Measurements from ENCODE around the gene SLCO1B3. TPM values are rescaled to one million over a fixed set of nuclear protein-coding genes. Genes with fewer than 3 reads are reported as not detected.

Gene SLCO1B3
- total and polyA plus RNA-seq, 2 donors from 2014 or later = not detected

DNA sequence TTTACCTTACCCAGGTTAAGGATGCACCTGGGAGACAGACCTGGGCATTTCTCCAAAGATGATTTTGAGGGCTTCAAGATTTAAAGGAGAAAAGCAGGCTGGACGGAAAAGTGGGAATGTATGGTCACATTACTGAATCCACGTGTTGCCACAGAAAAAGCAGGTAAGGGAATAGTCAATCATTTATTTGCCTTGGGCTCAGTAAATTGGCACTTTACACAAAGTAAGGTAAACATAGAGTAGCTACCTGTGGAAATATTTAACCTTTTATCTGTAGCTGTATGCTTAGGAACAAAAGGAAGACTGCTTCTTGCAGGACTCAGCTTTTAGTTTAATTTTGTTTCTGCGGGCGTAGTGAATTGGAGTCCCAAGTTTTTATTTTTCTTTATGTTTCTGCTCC, 153.3 kb downstream of the SLCO1B3 start:
- H3K4me1 ChIP-seq (ENCODE audit: control insufficient read depth in 2 of 3, insufficient read depth in 2 of 3, low read depth in 1 of 3, low read length in 3 of 3) = no peaks in the 10 kb centered on the region
- TF ChIP-seq, protein P1, sequence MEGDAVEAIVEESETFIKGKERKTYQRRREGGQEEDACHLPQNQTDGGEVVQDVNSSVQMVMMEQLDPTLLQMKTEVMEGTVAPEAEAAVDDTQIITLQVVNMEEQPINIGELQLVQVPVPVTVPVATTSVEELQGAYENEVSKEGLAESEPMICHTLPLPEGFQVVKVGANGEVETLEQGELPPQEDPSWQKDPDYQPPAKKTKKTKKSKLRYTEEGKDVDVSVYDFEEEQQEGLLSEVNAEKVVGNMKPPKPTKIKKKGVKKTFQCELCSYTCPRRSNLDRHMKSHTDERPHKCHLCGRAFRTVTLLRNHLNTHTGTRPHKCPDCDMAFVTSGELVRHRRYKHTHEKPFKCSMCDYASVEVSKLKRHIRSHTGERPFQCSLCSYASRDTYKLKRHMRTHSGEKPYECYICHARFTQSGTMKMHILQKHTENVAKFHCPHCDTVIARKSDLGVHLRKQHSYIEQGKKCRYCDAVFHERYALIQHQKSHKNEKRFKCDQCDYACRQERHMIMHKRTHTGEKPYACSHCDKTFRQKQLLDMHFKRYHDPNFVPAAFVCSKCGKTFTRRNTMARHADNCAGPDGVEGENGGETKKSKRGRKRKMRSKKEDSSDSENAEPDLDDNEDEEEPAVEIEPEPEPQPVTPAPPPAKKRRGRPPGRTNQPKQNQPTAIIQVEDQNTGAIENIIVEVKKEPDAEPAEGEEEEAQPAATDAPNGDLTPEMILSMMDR (IDR thresholded peaks at IDR 0.05; ENCODE audit: borderline replicate concordance, extremely low read depth, insufficient read depth) = no peak
- FAIRE-seq = no peak
- DNase-seq = peak in 1 of 5 donors; percentile 1
- intact Hi-C loops (cut with DNase I) = no loop called here
- no peak overlapping the region for H3K27ac ChIP-seq (ENCODE audit: low read depth in 2 of 2, low read length in 2 of 2)
- no peak overlapping the region for H3K4me3 ChIP-seq (ENCODE audit: low read length in 3 of 3)
- H3K9ac ChIP-seq (ENCODE audit: low read length in 3 of 3) = no peak overlapping the region
- H3K36me3 ChIP-seq (ENCODE audit: control insufficient read depth in 2 of 3, insufficient read depth in 3 of 3, low read length in 3 of 3) = no peaks in the 10 kb centered on the region
- H3K27me3 ChIP-seq (ENCODE audit: control insufficient read depth, insufficient read depth, low read length) = no peaks in the 10 kb centered on the region
- peaks cover 0 to 5% (median 0%) of the 10 kb centered on the region in 3 donors for H3K9me3 ChIP-seq (ENCODE audit: control insufficient read depth in 2 of 3, insufficient read depth in 1 of 3, low read length in 3 of 3)

Other genes starting within 250 kb of the SLCO1B3 start
- 0.91 TPM for gene SLCO1C1, start 115.4 kb upstream of the SLCO1B3 start, total RNA-seq
- 0.39 TPM for gene SLCO1C1, start 115.4 kb upstream of the SLCO1B3 start, polyA plus RNA-seq (ENCODE audit: insufficient read depth, low read depth, low replicate concordance)